Right lobe of liver (tissue), 4 donors: ENCODE results near the gene CLCN7.

Source experiments
- POLR2A ChIP-seq: fragments of 450-650 bp; IDR thresholded peaks from one replicate; pipeline ENCODE4 v1.6.1; 2017; ENCODE audit warnings: antibody characterized with exemption, mild to moderate bottlenecking
- TF ChIP-seq, protein P1 (sequence below), 4 donors: fragments of 200-600 bp in 3 of 4; fragments of 450-650 bp in 1 of 4; IDR thresholded peaks; one replicate each; pipeline versions ENCODE4 v1.5.1 to v1.8.0; 2016 to 2022; ENCODE audit warnings: antibody characterized with exemption in 4 of 4, mild to moderate bottlenecking in 2 of 4
- donor health status: DM: no; HTN: no; CAD: no.
- donor health status: DM: no; HTN: no; CAD: no.
- donor health status: DM: no; HTN: yes; CAD: no.

- TF ChIP-seq POLR2A = no peak
- TF ChIP-seq, protein P1, sequence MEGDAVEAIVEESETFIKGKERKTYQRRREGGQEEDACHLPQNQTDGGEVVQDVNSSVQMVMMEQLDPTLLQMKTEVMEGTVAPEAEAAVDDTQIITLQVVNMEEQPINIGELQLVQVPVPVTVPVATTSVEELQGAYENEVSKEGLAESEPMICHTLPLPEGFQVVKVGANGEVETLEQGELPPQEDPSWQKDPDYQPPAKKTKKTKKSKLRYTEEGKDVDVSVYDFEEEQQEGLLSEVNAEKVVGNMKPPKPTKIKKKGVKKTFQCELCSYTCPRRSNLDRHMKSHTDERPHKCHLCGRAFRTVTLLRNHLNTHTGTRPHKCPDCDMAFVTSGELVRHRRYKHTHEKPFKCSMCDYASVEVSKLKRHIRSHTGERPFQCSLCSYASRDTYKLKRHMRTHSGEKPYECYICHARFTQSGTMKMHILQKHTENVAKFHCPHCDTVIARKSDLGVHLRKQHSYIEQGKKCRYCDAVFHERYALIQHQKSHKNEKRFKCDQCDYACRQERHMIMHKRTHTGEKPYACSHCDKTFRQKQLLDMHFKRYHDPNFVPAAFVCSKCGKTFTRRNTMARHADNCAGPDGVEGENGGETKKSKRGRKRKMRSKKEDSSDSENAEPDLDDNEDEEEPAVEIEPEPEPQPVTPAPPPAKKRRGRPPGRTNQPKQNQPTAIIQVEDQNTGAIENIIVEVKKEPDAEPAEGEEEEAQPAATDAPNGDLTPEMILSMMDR (IDR thresholded peaks at IDR 0.05) = peak in 2 of 4 donors; percentile 28 to 34
These were observed 46.3 kb downstream of the CLCN7 start for GRCh38 chr16:1428511-1428910.
